ENCODE measurements around the gene MBP.

MBP gene

DNA sequence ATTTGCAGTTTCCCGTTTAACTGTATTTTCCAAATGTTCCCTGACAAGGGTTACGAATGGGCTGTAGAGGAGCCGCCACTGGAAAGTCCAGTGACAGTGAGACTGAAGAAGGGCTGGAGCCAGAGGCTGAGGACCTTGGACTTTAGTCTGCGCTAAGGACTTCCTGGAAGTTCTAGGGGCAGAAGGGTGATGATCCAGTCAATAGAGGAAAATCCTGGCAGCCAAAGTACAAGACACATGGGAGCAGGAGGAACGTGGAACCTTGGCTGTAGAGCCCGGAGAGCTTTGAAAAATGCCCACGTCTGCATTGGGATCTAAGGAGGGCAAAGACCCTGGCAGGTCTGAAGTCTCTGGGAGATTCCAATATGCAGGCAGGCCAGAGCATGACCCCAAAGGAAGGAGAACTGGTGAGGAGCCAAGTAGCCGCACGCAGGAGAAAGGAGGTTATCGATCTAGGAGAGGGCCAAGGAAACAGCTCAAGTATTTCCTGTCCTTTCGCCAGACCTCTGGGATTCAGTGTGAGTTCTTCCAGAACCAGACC lies 28.5 kb downstream of the MBP start:
- no peak for ATAC-seq
- TF ChIP-seq ISL1 (CRISPR knock-in tag; IDR thresholded peaks at IDR 0.05) = no peak
- no peak for TF ChIP-seq OSR1 (CRISPR knock-in tag; IDR thresholded peaks at IDR 0.05)
- TF ChIP-seq CREB5 (CRISPR knock-in tag; IDR thresholded peaks at IDR 0.05; ENCODE audit: low read depth) = no peak
- no peak for TF ChIP-seq CSRNP3 (CRISPR knock-in tag; IDR thresholded peaks at IDR 0.05)
- no peak for TF ChIP-seq BACH2 (CRISPR knock-in tag; IDR thresholded peaks at IDR 0.05; ENCODE audit: borderline replicate concordance)
- TF ChIP-seq TCF4 (CRISPR knock-in tag; IDR thresholded peaks at IDR 0.05; ENCODE audit: borderline replicate concordance) = no peak
- no peak for TF ChIP-seq TOX (CRISPR knock-in tag; IDR thresholded peaks at IDR 0.05; ENCODE audit: borderline replicate concordance)
- TF ChIP-seq, protein P1, sequence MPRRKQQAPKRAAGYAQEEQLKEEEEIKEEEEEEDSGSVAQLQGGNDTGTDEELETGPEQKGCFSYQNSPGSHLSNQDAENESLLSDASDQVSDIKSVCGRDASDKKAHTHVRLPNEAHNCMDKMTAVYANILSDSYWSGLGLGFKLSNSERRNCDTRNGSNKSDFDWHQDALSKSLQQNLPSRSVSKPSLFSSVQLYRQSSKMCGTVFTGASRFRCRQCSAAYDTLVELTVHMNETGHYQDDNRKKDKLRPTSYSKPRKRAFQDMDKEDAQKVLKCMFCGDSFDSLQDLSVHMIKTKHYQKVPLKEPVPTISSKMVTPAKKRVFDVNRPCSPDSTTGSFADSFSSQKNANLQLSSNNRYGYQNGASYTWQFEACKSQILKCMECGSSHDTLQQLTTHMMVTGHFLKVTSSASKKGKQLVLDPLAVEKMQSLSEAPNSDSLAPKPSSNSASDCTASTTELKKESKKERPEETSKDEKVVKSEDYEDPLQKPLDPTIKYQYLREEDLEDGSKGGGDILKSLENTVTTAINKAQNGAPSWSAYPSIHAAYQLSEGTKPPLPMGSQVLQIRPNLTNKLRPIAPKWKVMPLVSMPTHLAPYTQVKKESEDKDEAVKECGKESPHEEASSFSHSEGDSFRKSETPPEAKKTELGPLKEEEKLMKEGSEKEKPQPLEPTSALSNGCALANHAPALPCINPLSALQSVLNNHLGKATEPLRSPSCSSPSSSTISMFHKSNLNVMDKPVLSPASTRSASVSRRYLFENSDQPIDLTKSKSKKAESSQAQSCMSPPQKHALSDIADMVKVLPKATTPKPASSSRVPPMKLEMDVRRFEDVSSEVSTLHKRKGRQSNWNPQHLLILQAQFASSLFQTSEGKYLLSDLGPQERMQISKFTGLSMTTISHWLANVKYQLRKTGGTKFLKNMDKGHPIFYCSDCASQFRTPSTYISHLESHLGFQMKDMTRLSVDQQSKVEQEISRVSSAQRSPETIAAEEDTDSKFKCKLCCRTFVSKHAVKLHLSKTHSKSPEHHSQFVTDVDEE (CRISPR knock-in tag; IDR thresholded peaks at IDR 0.05) = no peak
- no peak for TF ChIP-seq ZNF565 (CRISPR knock-in tag; conservative IDR thresholded peaks at IDR 0.05; ENCODE audit: low read depth)
- no peak for TF ChIP-seq GLIS3 (CRISPR knock-in tag; IDR thresholded peaks at IDR 0.05)
- no peak for TF ChIP-seq ARNTL (CRISPR knock-in tag; IDR thresholded peaks at IDR 0.05; ENCODE audit: borderline replicate concordance, low read depth)
- TF ChIP-seq ZNF70 (CRISPR knock-in tag; IDR thresholded peaks at IDR 0.05) = no peak
- TF ChIP-seq ZNF8 (CRISPR knock-in tag; IDR thresholded peaks at IDR 0.05) = no peak
- no peak for TF ChIP-seq ZC3H10 (CRISPR knock-in tag; IDR thresholded peaks at IDR 0.05)
- TF ChIP-seq CSDC2 (CRISPR knock-in tag; IDR thresholded peaks at IDR 0.05) = no peak
- no peak for TF ChIP-seq SNAI2 (CRISPR knock-in tag; IDR thresholded peaks at IDR 0.05)
- no peak for TF ChIP-seq ZFP3 (CRISPR knock-in tag; IDR thresholded peaks at IDR 0.05)
- no peak for TF ChIP-seq RARB (CRISPR knock-in tag; IDR thresholded peaks at IDR 0.05)
- TF ChIP-seq, protein P2, sequence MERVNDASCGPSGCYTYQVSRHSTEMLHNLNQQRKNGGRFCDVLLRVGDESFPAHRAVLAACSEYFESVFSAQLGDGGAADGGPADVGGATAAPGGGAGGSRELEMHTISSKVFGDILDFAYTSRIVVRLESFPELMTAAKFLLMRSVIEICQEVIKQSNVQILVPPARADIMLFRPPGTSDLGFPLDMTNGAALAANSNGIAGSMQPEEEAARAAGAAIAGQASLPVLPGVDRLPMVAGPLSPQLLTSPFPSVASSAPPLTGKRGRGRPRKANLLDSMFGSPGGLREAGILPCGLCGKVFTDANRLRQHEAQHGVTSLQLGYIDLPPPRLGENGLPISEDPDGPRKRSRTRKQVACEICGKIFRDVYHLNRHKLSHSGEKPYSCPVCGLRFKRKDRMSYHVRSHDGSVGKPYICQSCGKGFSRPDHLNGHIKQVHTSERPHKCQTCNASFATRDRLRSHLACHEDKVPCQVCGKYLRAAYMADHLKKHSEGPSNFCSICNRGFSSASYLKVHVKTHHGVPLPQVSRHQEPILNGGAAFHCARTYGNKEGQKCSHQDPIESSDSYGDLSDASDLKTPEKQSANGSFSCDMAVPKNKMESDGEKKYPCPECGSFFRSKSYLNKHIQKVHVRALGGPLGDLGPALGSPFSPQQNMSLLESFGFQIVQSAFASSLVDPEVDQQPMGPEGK (CRISPR knock-in tag; IDR thresholded peaks at IDR 0.05; ENCODE audit: borderline replicate concordance) = no peak
- no peak for TF ChIP-seq ESRRG (CRISPR knock-in tag; IDR thresholded peaks at IDR 0.05)

DNA sequence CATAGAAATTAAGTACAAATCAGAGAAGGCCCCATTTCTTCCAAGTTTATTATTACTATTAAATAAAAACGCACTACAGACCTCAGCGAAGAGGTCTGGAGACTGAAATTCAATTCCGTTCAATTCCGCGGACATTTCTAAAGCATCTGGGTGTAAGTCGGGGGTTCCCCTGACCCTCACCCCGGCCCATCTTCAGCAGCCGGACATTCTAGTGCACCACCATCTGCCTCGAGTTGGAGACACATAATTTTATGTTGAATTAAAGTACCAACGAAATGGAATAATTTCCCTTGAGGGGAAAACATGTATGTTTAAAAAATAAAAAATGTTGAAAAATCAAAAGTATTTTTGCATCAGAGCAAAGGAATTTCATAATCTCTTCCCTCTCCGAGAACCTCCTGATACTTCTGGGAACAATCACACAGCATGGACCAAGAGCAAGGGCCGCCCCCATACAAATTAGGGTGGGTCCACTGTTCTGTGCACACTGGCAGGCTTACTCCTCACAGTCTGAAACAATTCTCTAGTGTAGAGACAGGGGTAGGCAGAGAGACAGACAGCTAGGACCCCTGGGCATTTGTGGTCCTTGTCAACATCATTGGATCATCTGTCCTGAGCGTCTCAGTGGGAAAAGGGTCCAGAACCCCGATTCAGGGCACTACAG lies 29.3 kb downstream of the MBP start:
- TF ChIP-seq ISL1 (CRISPR knock-in tag; IDR thresholded peaks at IDR 0.05) = no peak
- no peak for ATAC-seq

GRCh38 chr18:77102259-77103040 lies 30.1 kb downstream of the MBP start:
- TF ChIP-seq ZC3H10 (CRISPR knock-in tag; IDR thresholded peaks at IDR 0.05) = no peak
- no peak for TF ChIP-seq RARB (CRISPR knock-in tag; IDR thresholded peaks at IDR 0.05)
- peak; percentile 55; the same call in 1 of the 2 replicates for TF ChIP-seq TCF4 (CRISPR knock-in tag; IDR thresholded peaks at IDR 0.05; ENCODE audit: borderline replicate concordance)
- peak; percentile 83 for ATAC-seq

Measured in SK-N-SH treated with all-trans-retinoic acid at 6 μM for 48 hours (cell line).